Activated CD4-positive, alpha-beta T cell treated with anti-CD3 and anti-CD28 coated beads, Interleukin-2, amount 50 U/mL, for 24 hours (primary cell): ENCODE measurements around the gene TCF20.

Experiments
- DNase-seq, 2 donors: peaks; one replicate each; pipeline ENCODE4 v3.0.0-alpha.2; 2020; ENCODE audit warnings: low read depth in 1 of 2, low spot score in 1 of 2

The TCF20 gene

GRCh38 chr22:42282252-42282942 lies 11.9 kb upstream of the TCF20 start:
- no peak for DNase-seq

GRCh38 chr22:42281706-42282251 lies 11.3 kb upstream of the TCF20 start:
- no peak for DNase-seq

GRCh38 chr22:42281284-42281683 lies 10.8 kb upstream of the TCF20 start:
- DNase-seq, result no peak

- no peak for DNase-seq
Measured at GRCh38 chr22:42280836-42281235, 10.4 kb upstream of the TCF20 start.

GRCh38 chr22:42280140-42280539 lies 9.7 kb upstream of the TCF20 start:
- DNase-seq, result no peak

- no peak for DNase-seq
Measured at GRCh38 chr22:42279425-42280020, 9.1 kb upstream of the TCF20 start.

- DNase-seq, result no peak
Measured at GRCh38 chr22:42277988-42278776, 7.7 kb upstream of the TCF20 start.

- no peak for DNase-seq
Measured at GRCh38 chr22:42277232-42277753, 6.8 kb upstream of the TCF20 start.

GRCh38 chr22:42275970-42276369 lies 5.5 kb upstream of the TCF20 start:
- DNase-seq, result no peak

- DNase-seq, result no peak
Measured at GRCh38 chr22:42275176-42275575, 4.7 kb upstream of the TCF20 start.

- DNase-seq, result no peak
Measured at GRCh38 chr22:42273855-42274451, 3.5 kb upstream of the TCF20 start.

GRCh38 chr22:42272431-42272999 lies 2.1 kb upstream of the TCF20 start:
- DNase-seq, result no peak

- DNase-seq, result no peak
Measured at GRCh38 chr22:42271906-42272305, 1.5 kb upstream of the TCF20 start.

- no peak for DNase-seq
Measured at GRCh38 chr22:42271191-42271813, 849 bp upstream of the TCF20 start.

- peak in 1 of 2 donors; percentile 21 for DNase-seq
Measured at GRCh38 chr22:42270176-42270509, 310 bp downstream of the TCF20 start.

- DNase-seq, result peak; percentile 32 to 63
Measured at GRCh38 chr22:42269432-42270175, 849 bp downstream of the TCF20 start.

GRCh38 chr22:42268852-42269410 lies 1.5 kb downstream of the TCF20 start:
- no peak for DNase-seq

GRCh38 chr22:42265321-42265720 lies 5.1 kb downstream of the TCF20 start:
- no peak for DNase-seq

GRCh38 chr22:42263944-42264343 lies 6.5 kb downstream of the TCF20 start:
- no peak for DNase-seq

- DNase-seq, result no peak
Measured at GRCh38 chr22:42262964-42263363, 7.5 kb downstream of the TCF20 start.
